IMR-90 (cell line): Measurements from ENCODE around the gene ADAMTS8. TPM values are rescaled to one million over a fixed set of nuclear protein-coding genes. Genes with fewer than 3 reads are reported as not detected.

ENCODE experiments used
- ATAC-seq: fragments of 200-7000 bp; cut with Tn5 transposase; 2 replicates; pipeline ENCODE4 v1.9.1; 2020; ENCODE audit warnings: low read depth, mild to moderate bottlenecking, moderate library complexity
- BruUV-seq: library from RNA; stranded (reverse); fragments of 400-500 nt; replicated peaks from 2 replicates; lab custom pipeline; 2021; lab: Mats Ljungman, UMichigan
- CTCF ChIA-PET: fragments of 300-600 bp; formaldehyde crosslinking; extraction: SDS; loops from one replicate; lab custom pipeline; 2021; ENCODE audit warnings: antibody characterized with exemption; lab: Yijun Ruan, JAX
- POLR2A ChIA-PET: fragments of 300-600 bp; sonication (Branson Sonifier 250); formaldehyde crosslinking; loops from one replicate; lab custom pipeline; 2022; ENCODE audit warnings: antibody characterized with exemption; ENCODE audit not compliant: unreplicated experiment; lab: Charles Lee
- DNase-seq: peaks from one replicate; pipeline ENCODE4 v3.0.0; 2013
- H2AFZ ChIP-seq: replicated peaks from 2 replicates; pipeline ENCODE3; 2013; ENCODE audit warnings: low read length, mild to moderate bottlenecking; ENCODE audit not compliant: poor library complexity
- H2AK5ac ChIP-seq: 2 replicates; pipeline ENCODE4 v1.6.1; 2013; ENCODE audit warnings: low read depth, low read length, inconsistent platforms
- H2AK9ac ChIP-seq: replicated peaks from 2 replicates; pipeline ENCODE3; 2013; ENCODE audit warnings: mild to moderate bottlenecking, low read depth, low read length, moderate library complexity; ENCODE audit not compliant: poor library complexity
- H2BK120ac ChIP-seq: 2 replicates; pipeline ENCODE4 v1.6.1; 2013; ENCODE audit warnings: low read depth, low read length, inconsistent platforms
- H2BK15ac ChIP-seq: 3 replicates; pipeline ENCODE4 v1.6.1; 2013; ENCODE audit warnings: low read depth, low read length, inconsistent platforms
- H2BK20ac ChIP-seq: 2 replicates; pipeline ENCODE4 v1.6.1; 2013; ENCODE audit warnings: low read depth, mild to moderate bottlenecking, inconsistent platforms, low read length, moderate library complexity
- H2BK5ac ChIP-seq: 2 replicates; pipeline ENCODE4 v1.6.1; 2013; ENCODE audit warnings: mild to moderate bottlenecking, low read depth, low read length, inconsistent platforms; ENCODE audit not compliant: poor library complexity, severe bottlenecking
- H3K14ac ChIP-seq: replicated peaks from 2 replicates; pipeline ENCODE4 v1.6.1; 2013; ENCODE audit warnings: low read depth, low read length, inconsistent platforms
- H3K18ac ChIP-seq: 2 replicates; pipeline ENCODE4 v1.6.1; 2013; ENCODE audit warnings: low read depth, low read length, control low read depth
- H3K23ac ChIP-seq: 2 replicates; pipeline ENCODE4 v1.6.1; 2013; ENCODE audit warnings: low read depth, low read length, inconsistent platforms
- H3K27ac ChIP-seq: 2 replicates; pipeline ENCODE4 v1.5.1; 2013; ENCODE audit warnings: mild to moderate bottlenecking, control low read depth, low read length; ENCODE audit not compliant: insufficient read depth
- H3K27me3 ChIP-seq: 2 replicates; pipeline ENCODE4 v1.6.1; 2013; ENCODE audit warnings: low read length; ENCODE audit not compliant: control insufficient read depth, insufficient read depth
- H3K36me3 ChIP-seq: 2 replicates; pipeline ENCODE4 v1.6.1; 2013; ENCODE audit warnings: low read length, mixed read lengths; ENCODE audit not compliant: control insufficient read depth, insufficient read depth
- H3K4ac ChIP-seq: 2 replicates; pipeline ENCODE4 v1.6.1; 2013; ENCODE audit warnings: low read depth, low read length, inconsistent platforms
- H3K4me1 ChIP-seq: 2 replicates; pipeline ENCODE4 v1.6.1; 2013; ENCODE audit warnings: low read length, mixed read lengths; ENCODE audit not compliant: control insufficient read depth, insufficient read depth
- H3K4me2 ChIP-seq: 2 replicates; pipeline ENCODE4 v1.6.1; 2013; ENCODE audit warnings: low read depth, mild to moderate bottlenecking, control low read depth, low read length, moderate library complexity
- H3K4me3 ChIP-seq: 2 replicates; pipeline ENCODE4 v1.5.1; 2013; ENCODE audit warnings: low read depth, mild to moderate bottlenecking, control low read depth, low read length, moderate library complexity; ENCODE audit not compliant: insufficient read depth
- H3K56ac ChIP-seq: 2 replicates; pipeline ENCODE4 v1.6.1; 2013; ENCODE audit warnings: low read length, inconsistent platforms; ENCODE audit not compliant: insufficient read depth; ENCODE audit errors: extremely low read depth
- H3K79me1 ChIP-seq, 2 experiments: 2 replicates each; pipeline ENCODE4 v1.6.1; 2013; ENCODE audit warnings: low read length in 2 of 2, inconsistent platforms in 1 of 2, low read depth in 1 of 2
- H3K9ac ChIP-seq: 2 replicates; pipeline ENCODE4 v1.6.1; 2013; ENCODE audit warnings: low read depth, low read length, control low read depth
- H3K9me1 ChIP-seq: 2 replicates; pipeline ENCODE4 v1.6.1; 2013; ENCODE audit warnings: low read length, inconsistent platforms; ENCODE audit not compliant: insufficient read depth
- H3K9me3 ChIP-seq: 2 replicates; pipeline ENCODE4 v1.6.1; 2013; ENCODE audit warnings: low read length; ENCODE audit not compliant: control insufficient read depth, insufficient read depth
- H4K20me1 ChIP-seq: 2 replicates; pipeline ENCODE4 v1.6.1; 2013; ENCODE audit warnings: low read length, inconsistent platforms; ENCODE audit not compliant: insufficient read depth
- H4K5ac ChIP-seq: 2 replicates; pipeline ENCODE4 v1.6.1; 2013; ENCODE audit warnings: mild to moderate bottlenecking, low read depth, low read length, control low read depth
- H4K8ac ChIP-seq, 2 experiments: 2 replicates each; pipeline ENCODE4 v1.6.1; 2013; ENCODE audit warnings: low read depth in 2 of 2, low read length in 2 of 2, control low read depth in 1 of 2, inconsistent platforms in 1 of 2
- H4K91ac ChIP-seq: 2 replicates; pipeline ENCODE4 v1.6.1; 2013; ENCODE audit warnings: low read depth, low read length, inconsistent platforms; ENCODE audit not compliant: insufficient read depth
- BHLHE40 ChIP-seq: fragments of 150-350 bp; IDR thresholded peaks from 2 replicates; pipeline ENCODE4 v1.6.1; 2016; ENCODE audit warnings: mild to moderate bottlenecking, low read depth, low read length
- CEBPB ChIP-seq: IDR thresholded peaks from 2 replicates; pipeline ENCODE4 v1.6.1; 2012; ENCODE audit warnings: low read depth, low read length, improper control_type of control experiment
- CHD1 ChIP-seq: IDR thresholded peaks from 2 replicates; pipeline ENCODE4 v1.6.1; 2012; ENCODE audit warnings: low read depth, low read length, improper control_type of control experiment
- CTCF ChIP-seq: conservative IDR thresholded peaks from 2 replicates; pipeline ENCODE4 v1.5.1; 2012; ENCODE audit warnings: mild to moderate bottlenecking, low read depth, low read length, improper control_type of control experiment
- FOS ChIP-seq: fragments of 150-350 bp; IDR thresholded peaks from 2 replicates; pipeline ENCODE4 v1.6.1; 2016; ENCODE audit warnings: low read depth, low read length
- MAFK ChIP-seq: IDR thresholded peaks from 2 replicates; pipeline ENCODE4 v1.6.1; 2012; ENCODE audit warnings: low read depth, low read length, improper control_type of control experiment
- MAZ ChIP-seq: IDR thresholded peaks from 2 replicates; pipeline ENCODE4 v1.6.1; 2012; ENCODE audit warnings: low read depth, mild to moderate bottlenecking, low read length, improper control_type of control experiment, moderate library complexity, borderline replicate concordance
- NFE2L2 ChIP-seq: fragments of 150-350 bp; IDR thresholded peaks from 2 replicates; pipeline ENCODE4 v1.6.1; 2016; ENCODE audit warnings: low read depth, mild to moderate bottlenecking, low read length
- POLR2A ChIP-seq: IDR thresholded peaks from 2 replicates; pipeline ENCODE4 v1.6.1; 2012; ENCODE audit warnings: mild to moderate bottlenecking, low read depth, low read length
- RAD21 ChIP-seq: IDR thresholded peaks from 2 replicates; pipeline ENCODE4 v1.6.1; 2012; ENCODE audit warnings: low read length, improper control_type of control experiment
- RCOR1 ChIP-seq: IDR thresholded peaks from 2 replicates; pipeline ENCODE4 v1.6.1; 2012; ENCODE audit warnings: mild to moderate bottlenecking, low read length, improper control_type of control experiment; ENCODE audit not compliant: insufficient replicate concordance
- RFX5 ChIP-seq: IDR thresholded peaks from 2 replicates; pipeline ENCODE4 v1.8.0; 2012; ENCODE audit warnings: low read depth, mild to moderate bottlenecking, low read length, moderate library complexity
- SMC3 ChIP-seq: fragments of 150-350 bp; IDR thresholded peaks from 2 replicates; pipeline ENCODE4 v1.6.1; 2016; ENCODE audit warnings: low read depth, mild to moderate bottlenecking, antibody characterized with exemption, low read length, moderate library complexity
- USF2 ChIP-seq: fragments of 150-350 bp; IDR thresholded peaks from 2 replicates; pipeline ENCODE4 v1.6.1; 2017; ENCODE audit warnings: mild to moderate bottlenecking, antibody characterized with exemption, low read length, low read depth
- WGBS, 2 experiments: methylation state at CpG; one replicate each; pipeline versions ENCODE4 v1.1.5 to v1.1.7; 2013; ENCODE audit warnings: missing lambda C conversion rate in 2 of 2; ENCODE audit not compliant: insufficient read length in 1 of 2; ENCODE audit errors: extremely low coverage in 2 of 2; 5-methylcytosine and 5-hydroxymethylcytosine counted together
- dilution Hi-C: fragments of 300-500 bp; cut with HindIII; formaldehyde crosslinking; loops from one replicate; pipeline ENCODE4 v1.14.3; 2018; ENCODE audit warnings: low sequenced_read_pairs; ENCODE audit not compliant: unreplicated experiment
- in situ Hi-C: fragments of 300-500 bp; cut with MboI; formaldehyde crosslinking; loops from 3 replicates; pipeline ENCODE4 v1.14.3; 2019; ENCODE audit warnings: low sequenced_read_pairs, inconsistent platforms, mixed read lengths
- intact Hi-C: fragments of 100-400 bp; cut with micrococcal nuclease; formaldehyde crosslinking; loops from 2 replicates; pipeline ENCODE4 v1.10.0; 2022
- polyA plus RNA-seq, 3 experiments: library from polyadenylated mRNA; depleted of rRNA; stranded (reverse); fragments of >200 nt; gene quantifications; 2 replicates each; pipeline ENCODE4 v1.2.3, GENCODE V29; 2012; ENCODE audit warnings: low replicate concordance in 1 of 3
- total RNA-seq: library from RNA; depleted of rRNA; stranded (reverse); fragments of >200 nt; gene quantifications from 2 replicates; pipeline ENCODE4 v1.2.3, GENCODE V29; 2012
- TF ChIP-seq, protein P1 (sequence below): fragments of 150-350 bp; IDR thresholded peaks from 2 replicates; pipeline ENCODE4 v1.6.1; 2016; ENCODE audit warnings: low read depth, mild to moderate bottlenecking, low read length, moderate library complexity, borderline replicate concordance

ADAMTS8 gene
- total and polyA plus RNA-seq, 2 of the 4 experiments (the other 2 are of a cell fraction) = under 0.01 to 0.60 TPM

- no peaks in the 10 kb centered on the region for H3K9me1 ChIP-seq
- ATAC-seq = no peak
- no peak overlapping the region for H3K9ac ChIP-seq
- no TSS peak for BruUV-seq
- peaks cover 85% of the 10 kb centered on the region for H3K36me3 ChIP-seq
- H3K23ac ChIP-seq = no peak overlapping the region
- H3K27me3 ChIP-seq = no peaks in the 10 kb centered on the region
- H4K20me1 ChIP-seq = no peaks in the 10 kb centered on the region
- ChIA-PET POLR2A (no interaction called here), CTCF (no interaction called here)
- no peak for DNase-seq
- H2BK120ac ChIP-seq = no peak overlapping the region
- H3K4ac ChIP-seq = no peak overlapping the region
- H3K4me2 ChIP-seq = no peak overlapping the region
- no peak overlapping the region for H3K14ac ChIP-seq
- no peak overlapping the region for H2BK5ac ChIP-seq
- H2BK15ac ChIP-seq = no peak overlapping the region
- H3K4me3 ChIP-seq = no peak overlapping the region
- WGBS, 2 experiments = 95% methylated on average over 11 of the region's 31 CpGs; no CpG with 5 or more reads in 1 of the 2 experiments
- no peak overlapping the region for H3K18ac ChIP-seq
- no peak overlapping the region for H2AK9ac ChIP-seq
- intact Hi-C loops = no loop called here
- no peak overlapping the region for H4K5ac ChIP-seq
- no peak overlapping the region for H2BK20ac ChIP-seq
- no peak overlapping the region for H4K91ac ChIP-seq
- peaks cover 0 to 3% of the 10 kb centered on the region in 2 experiments; a peak in 1 of 4 replicates for H3K79me1 ChIP-seq
- dilution Hi-C loops = no loop called here
- no peak overlapping the region for H2AFZ ChIP-seq
- peak overlapping the region; percentile 37; the same call in 1 of the 2 replicates for H2AK5ac ChIP-seq
- H3K56ac ChIP-seq = no peak overlapping the region
- H4K8ac ChIP-seq = no peak overlapping the region
- in situ Hi-C loops = no loop called here
- H3K27ac ChIP-seq = no peak overlapping the region
- H3K9me3 ChIP-seq = no peaks in the 10 kb centered on the region
- H3K4me1 ChIP-seq = no peaks in the 10 kb centered on the region
- TF ChIP-seq BHLHE40 (no peak), CEBPB (no peak), SMC3 (no peak), MAFK (no peak), NFE2L2 (no peak), RCOR1 (no peak), CTCF (no peak), POLR2A (no peak), RFX5 (no peak), RAD21 (no peak), CHD1 (no peak), USF2 (no peak), FOS (no peak), MAZ (no peak)
- TF ChIP-seq, protein P1, sequence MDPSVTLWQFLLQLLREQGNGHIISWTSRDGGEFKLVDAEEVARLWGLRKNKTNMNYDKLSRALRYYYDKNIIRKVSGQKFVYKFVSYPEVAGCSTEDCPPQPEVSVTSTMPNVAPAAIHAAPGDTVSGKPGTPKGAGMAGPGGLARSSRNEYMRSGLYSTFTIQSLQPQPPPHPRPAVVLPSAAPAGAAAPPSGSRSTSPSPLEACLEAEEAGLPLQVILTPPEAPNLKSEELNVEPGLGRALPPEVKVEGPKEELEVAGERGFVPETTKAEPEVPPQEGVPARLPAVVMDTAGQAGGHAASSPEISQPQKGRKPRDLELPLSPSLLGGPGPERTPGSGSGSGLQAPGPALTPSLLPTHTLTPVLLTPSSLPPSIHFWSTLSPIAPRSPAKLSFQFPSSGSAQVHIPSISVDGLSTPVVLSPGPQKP = no peak
These were observed 33.9 kb upstream of the ADAMTS8 start for GRCh38 chr11:130462101-130462885.
